Activated CD8-positive, alpha-beta memory T cell treated with anti-CD3 and anti-CD28 coated beads, Interleukin-2, amount 50 U/mL, for 24 hours (primary cell): ENCODE measurements around the gene CSRP3.
"Not testable (repeated sequence)": the region's sequence is repeated elsewhere in the genome, so short reads cannot be mapped to it uniquely, and the experiment has no call there.

Experiments
- DNase-seq: peaks from one replicate; pipeline ENCODE4 v3.0.0-alpha.2; 2020; ENCODE audit errors: extremely low read depth

CSRP3 gene

DNA sequence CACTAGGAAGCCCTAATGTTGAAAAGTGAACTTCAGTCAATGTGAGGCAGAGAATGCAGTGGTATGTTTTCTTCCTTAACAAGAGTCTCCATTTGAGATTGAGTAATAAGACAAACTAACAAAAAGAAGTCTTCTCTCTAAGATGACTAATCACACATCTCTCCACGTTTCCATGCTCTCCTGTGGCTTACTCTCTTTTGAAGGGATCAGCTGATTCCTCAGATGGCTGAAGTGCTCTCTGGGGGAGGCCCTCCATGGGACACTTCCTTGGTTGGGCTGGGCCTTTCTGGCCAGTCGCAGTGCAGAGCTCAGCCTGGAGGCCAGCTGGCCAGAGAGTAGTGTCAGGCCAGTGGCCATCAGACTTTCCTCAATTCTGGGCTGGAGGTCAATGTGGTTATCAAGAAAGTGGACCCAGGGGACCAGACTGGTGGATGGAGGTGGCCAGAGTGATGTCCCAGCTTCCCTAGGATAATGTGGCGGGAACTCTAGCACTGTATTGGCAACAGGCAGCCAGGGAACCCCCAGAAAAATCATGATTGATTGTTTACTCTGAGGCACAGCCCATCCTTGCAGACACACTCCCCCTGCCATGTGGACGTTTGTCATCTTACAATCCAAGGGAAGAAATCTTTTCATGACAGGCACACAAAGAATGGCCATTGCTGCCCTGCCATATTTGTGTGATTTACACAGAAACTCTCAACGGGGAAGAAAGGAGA is 14.5 kb downstream of the CSRP3 start:
- no peak for DNase-seq

DNA sequence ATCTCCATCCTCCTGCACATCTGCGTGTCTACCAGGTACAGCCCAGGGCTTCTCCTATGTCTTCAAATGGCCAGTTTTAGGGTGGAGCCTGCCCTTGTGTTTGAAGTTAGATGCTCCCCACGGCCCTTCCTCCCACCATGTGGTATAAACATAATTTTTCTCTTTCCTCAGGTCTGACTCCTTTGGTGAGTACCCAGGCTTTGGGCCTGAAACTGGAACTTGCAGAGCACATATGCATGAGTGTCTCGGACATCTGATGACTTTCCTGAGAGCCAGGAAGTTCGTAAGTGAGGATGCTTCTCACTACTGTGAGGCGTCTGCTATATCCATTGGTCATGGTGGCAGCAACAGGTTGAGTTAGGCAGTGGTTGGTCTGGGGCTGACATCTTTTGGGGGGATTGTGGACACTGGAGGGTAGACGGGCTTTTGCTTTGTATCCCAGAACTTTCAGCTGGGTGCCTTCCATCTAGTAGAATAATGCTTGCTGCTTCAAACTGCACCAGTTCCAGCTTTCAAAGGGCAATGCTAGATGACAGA is 16.2 kb downstream of the CSRP3 start:
- no peak for DNase-seq

DNA sequence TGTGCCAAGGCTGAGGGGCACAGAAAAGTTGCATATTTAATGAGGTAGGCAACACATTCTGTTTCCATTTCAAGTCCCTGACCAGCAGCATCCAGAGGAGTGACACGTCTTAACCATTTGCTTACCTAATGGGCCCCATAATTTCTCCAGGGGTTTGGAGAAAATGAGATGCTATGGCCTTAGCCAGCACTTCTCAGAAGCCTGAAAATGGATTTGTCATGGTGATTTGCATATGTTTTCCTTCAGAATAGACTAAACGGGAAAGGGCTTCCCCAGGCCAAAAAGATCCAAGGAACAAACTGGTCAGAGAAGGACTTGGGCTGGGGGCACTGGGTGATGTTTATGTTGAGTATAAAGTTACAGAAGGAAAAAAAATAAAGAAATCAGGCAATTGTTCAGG is 16.7 kb downstream of the CSRP3 start:
- DNase-seq, result no peak

DNA sequence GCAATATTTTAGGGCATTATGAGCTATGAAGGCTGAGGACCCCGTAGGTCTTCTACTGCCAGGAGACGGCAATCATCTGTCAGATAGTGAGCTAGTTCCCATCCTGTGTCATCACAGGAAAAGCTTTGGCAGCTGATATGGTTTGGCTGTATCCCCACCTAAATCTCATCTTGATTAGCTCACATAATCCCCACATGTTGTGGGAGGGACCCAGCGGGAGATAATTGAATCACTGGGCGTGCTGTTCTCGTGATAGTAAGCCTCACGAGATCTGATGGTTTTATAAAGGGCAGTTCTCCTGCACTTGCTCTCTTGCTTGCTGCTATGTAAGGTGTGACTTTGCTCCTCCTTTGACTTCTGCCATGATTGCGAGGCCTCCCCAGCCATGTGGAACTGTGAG is 18.1 kb downstream of the CSRP3 start:
- no peak for DNase-seq

DNA sequence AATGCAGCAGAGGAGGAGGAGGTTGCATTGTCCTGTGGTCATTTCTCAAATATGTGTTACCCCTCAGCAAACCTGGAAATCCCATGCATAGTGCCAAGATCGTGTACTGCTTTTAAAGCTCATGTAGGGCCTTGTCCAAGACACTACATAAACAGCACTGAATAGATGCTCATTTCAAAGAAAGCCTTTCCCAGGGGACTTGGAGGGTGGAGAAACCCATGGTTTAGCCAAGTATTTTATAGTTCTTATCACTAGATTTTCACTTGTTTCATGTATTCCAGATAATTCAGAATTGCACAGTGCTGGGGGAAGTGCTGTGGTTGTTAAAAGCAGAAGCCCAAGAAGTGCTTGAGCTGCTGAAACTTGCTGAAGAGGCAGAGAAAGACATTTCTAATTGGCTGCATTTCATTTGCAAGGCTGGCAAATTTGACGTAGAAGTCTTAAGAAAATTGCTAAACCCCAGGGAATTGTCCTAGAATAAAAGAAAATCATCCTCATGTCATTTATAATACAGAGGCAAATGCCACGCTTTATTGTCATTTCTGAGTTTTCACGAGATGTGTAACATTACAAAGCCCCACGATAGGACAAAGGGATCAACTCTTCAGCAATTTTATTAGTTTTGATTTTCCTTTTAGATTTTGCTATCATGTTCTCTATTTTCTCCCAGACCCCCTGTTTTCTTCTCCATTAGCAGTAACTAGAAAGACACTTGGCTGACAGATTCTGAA is 20.1 kb downstream of the CSRP3 start:
- DNase-seq, result no peak

DNA sequence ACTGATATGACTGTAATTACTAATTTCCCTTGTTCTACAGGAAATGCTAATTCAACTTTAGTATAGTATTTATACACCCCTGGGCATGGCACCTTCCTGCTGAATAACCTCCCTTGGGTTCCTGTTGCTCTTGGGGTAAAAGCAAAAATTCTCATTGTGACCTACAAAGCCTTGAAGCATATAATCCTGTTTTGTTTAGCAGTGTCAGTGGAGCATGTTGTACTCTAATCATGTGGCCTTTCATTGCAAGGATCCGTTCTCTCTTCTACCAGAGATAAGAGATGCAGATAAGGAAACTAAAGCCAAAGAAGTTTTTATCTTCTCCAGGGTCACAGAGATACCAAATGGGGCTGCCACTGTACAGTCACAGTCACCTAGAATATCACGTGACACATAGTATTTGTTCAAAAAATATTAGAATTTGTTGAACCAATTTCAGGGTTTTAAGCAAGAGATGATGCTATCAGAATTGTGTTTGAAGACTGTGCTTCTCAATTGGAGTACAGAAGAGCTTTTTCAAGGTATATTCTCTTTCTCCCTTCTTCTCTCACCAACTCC is 25.1 kb downstream of the CSRP3 start:
- no peak for DNase-seq

DNA sequence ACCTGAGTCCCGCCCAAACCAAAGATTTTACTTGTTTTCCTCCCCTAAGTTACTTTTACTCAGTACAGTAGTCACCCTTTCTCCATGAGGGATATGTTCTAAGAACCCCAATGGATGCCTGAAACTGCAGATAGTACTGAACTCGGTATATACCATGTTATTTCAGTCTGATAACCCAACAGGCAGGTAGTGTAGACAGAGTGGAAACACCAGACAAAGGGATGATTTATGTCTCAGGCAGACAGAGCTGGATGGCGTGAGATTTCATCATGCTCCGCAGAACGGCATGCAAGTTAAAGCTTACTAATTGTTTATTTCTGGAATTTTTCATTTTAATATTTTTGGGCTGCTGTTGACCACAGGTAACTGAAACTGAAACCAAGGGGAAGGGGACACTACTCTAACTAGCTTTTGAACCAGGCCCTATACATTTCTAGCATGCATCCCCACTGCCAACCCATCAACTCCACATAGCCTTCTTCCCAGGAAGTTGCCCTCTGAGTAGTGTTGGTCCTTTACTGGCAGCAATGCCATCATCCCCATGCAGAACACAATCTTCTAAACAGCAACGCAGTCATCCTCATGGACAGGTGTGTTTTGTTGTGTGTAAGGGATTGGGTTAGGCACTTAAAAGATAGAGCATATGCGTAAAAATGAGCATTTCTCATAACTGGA is 27.7 kb downstream of the CSRP3 start:
- no peak for DNase-seq

DNA sequence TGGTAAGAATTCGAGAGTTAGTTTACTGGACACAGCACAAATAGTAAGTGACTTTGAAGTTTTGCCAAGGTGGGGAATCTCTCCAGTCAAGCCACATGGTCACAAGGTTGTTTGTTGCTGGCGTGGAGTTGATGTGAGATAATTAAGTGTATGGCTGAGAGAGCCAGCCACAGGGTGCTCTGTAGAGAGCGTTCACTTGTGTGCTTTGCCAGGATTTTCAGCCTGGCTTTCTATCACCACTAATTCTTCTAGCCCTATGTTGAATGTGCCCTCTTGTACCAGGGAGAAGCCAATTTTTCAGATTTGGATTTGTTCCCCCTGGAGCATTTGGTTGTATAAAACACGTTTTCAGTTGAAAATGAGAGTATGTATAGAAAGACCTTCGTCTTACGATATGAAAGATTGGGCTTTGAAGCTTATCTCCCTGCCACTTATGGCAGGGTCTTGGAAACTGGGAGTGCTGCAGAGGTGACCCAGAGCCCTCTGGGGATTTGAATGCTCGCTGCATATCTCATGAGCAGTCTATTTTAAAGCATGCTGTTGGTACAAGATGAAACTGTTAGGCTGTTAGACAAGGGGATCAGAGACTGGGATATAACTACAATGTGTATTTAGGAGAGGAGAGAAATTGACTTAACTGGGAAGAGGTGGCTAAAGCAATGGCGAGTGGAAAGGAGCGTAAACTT is 28.6 kb downstream of the CSRP3 start:
- DNase-seq, result no peak

DNA sequence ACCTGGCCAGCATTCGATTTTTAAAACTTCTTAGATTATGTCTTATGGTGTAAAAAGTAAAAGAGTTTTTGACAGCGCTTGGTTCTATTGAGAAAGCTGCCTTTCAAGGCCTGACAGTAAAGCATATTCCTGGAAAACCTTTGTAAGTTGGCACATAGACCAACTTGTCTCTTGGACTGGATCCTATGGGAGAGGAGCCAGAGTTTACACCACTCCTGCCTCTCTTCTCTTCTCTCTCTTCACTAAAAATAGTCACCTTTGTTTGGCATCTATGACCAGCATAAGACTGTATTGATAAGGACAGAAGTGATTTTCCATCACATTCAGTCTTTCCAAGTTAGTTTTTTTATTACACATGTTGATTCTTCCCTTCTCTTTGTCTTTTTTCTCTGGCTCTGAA is 33.7 kb downstream of the CSRP3 start:
- no peak for DNase-seq

DNA sequence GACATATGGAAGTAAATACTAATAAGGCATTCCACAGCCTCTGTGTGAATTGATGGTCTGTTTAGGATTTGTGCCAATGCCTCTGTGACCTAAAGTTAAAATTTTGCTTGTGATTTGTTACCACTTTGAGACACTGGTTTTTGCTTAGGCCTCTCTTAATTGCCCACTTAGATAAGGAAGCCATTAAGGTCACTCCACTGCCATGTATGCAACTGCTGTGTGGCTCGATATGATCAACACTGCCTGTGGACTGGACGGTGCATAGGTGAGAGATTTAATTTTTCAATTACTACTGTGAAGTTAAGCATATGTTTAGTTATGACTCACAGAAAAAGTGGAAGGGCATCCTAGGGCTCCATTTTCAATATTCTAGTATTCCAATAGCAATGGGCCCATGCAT is 36.9 kb downstream of the CSRP3 start:
- no peak for DNase-seq

DNA sequence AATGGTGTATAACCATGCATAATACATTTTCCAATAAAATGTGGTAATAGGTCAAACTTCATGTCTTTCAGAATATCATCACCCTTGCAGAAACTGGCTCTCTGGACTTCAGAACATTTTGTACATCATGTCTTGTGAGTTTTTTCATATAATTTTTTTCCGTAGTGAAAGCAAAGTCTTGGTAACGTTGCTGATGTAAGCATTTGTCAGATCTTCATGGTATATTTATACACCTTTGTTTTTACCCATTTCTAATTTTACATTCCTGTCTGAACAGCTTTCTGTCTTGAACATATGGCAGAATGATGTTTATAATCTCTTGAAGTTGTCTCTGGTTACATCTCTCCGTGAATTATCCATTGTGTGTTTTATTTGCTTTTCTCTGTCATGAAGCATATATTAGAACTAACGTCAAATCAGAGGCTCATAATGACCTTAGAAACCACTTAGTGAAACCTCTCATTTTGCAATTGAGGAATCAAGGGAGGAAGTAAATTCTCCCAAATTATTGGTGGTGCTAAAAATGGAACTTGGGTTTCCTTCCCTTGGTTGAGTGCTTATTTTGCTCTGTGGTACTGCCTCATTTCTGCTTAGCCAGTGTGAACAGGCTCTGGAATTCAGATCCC is 37.4 kb downstream of the CSRP3 start:
- no peak for DNase-seq

DNA sequence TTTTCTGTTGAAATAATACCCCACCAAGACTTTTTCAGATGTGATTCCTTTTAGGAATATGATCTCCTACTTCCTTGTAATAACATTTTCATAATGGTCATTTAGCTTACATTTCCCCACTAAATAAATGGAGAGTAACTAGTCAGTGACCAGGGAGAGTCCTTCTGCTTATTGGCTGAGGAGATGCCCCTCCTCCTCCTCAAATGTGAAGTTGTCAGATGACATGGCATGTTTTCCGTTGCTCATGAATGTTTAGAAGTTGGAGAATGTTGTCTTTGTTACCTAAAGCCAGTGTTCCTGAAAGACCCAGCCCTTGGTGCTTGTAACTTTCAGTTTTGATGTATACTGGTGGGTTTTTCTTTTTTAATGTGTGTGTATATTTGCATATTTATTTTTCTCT is 38.2 kb downstream of the CSRP3 start:
- DNase-seq, result no peak

DNA sequence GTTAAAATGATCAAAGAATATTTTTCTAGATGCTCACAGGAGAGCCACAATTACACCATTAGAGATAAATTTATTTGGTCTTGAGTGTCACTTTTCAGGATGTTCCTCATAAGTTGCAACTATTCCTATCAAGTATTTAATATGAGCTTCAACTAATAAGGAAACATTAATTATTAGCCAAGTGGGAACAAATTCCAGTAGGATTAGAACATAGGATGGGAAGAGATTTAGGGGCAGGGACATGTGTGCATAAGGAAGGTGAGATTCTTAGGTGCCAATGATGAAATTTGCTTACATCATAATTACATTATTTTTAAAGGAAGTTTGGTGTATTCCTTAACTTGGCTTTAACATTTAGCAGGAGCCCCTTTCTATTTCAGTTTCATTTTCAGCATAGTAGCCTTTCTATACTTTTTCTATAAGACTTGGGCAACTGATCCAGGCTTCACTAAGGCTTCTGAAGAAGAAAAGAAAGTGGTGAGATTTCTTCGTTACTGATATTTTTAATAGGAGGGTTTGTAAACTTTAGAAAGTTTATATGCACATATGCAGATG is 38.8 kb downstream of the CSRP3 start:
- no peak for DNase-seq

DNA sequence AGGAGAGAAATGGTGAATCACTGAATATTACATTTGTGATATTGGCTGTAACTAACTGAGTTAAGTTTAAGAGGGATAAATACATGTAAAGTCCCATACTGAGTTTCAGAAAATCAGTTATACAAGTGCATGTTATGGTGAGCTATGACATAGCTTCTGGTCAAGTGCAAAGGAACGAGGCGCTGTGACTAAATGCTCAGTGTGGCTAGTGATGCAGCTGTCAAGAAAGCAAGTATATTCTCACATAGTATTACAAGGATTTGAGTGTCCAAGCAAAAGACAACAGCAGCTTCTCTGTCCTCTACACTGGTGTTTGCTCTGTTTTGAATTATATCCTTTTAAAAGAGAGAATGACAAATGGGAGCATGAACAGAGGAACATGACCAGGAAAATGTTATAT is 40.1 kb downstream of the CSRP3 start:
- no peak for DNase-seq

DNA sequence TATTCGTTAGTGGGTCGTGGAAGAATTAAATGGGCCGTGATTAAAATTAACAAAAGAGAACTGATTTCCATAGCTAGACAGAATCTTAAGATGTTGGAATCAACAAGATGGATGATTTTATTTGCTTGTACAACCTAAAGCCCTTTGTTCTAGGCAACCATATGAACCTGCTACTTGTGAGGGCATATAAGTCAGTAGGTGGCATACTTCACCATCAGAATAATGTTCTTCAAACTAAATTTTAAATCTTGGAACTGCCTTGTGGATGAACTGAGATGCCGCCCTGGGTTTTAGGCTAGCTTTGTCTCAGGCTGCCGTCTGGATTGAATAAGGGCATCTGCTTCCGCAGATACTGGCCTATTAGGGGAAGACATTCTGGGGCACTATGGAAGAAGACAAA is 40.9 kb downstream of the CSRP3 start:
- DNase-seq, result no peak

DNA sequence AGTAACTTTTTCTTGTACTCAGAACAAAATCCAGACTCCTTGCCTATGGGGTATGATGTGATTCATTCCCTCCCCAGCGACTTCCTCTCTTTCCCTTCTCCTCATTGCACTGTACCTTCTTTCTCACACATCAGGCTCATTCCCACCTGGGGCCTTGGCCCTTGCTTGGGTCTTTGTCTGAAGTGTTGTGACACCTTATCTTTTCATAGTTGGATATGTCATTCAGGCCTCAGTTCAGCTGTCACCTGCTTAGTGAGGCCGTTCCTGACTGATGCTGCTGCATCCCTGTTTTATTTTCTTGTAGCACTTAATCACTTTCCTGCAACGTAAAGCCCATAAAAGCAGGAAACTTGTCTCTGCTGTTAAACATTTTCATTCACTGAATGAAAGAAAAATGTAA is 44.9 kb downstream of the CSRP3 start:
- no peak for DNase-seq

DNA sequence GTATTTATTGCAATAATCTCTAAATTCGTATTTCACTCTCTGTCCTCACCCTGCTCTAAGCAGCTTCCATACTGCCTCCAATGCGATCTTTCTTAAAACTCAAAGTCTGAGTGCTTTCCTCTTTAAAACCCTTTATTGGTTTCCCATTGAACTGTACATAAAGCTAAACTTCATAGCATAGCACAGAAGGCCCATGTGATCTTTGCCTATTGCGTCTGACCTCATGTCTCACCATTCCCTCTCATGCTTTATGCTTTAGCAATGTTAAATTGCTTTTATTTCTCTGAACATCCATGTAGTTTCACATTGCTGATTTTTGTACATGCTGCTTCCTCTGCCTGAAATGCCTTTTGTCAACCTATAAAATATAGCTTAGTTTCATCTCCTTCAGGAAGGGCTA is 56.5 kb downstream of the CSRP3 start:
- DNase-seq, result no peak

DNA sequence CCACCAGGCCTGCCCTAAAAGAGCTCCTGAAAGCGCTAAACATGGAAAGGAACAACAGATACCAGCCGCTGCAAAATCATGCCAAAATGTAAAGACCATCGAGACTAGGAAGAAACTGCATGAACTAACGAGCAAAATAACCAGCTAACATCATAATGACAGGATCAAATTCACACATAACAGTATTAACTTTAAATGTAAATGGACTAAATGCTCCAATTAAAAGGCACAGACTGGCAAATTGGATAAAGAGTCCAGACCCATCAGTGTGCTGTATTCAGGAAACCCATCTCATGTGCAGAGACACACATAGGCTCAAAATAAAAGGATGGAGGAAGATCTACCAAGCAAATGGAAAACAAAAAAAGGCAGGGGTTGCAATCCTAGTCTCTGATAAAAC is 64.9 kb downstream of the CSRP3 start:
- not testable (repeated sequence) for DNase-seq

DNA sequence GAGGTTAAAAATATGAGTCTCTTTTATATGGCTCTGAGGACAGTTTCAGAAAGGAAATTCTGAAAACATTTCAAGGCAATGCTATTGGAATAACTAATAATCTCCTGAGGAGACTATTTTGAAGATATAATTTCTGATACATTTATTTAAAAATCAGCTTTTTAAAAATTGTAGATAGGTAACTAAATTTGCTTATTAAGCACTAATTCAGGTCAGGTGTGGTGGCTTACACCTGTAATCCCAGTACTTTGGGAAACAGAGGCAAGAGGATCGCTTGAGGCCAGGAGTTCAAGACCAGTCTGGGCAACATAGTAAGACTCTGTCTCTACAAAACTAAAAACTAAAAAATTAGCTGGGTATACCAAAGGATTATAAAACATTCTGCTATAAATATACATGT is 67.8 kb downstream of the CSRP3 start:
- no peak for DNase-seq
